Measurements from ENCODE around the gene CEP76. TPM values are rescaled to one million over a fixed set of nuclear protein-coding genes. Genes with fewer than 3 reads are reported as not detected.

Gene CEP76
- total RNA-seq, 1 donor = 10.1 TPM

GRCh38 chr18:12703096-12703567, 609 bp upstream of the CEP76 start:
- peaks cover 13% of the 10 kb centered on the region for H4K20me1 ChIP-seq (ENCODE audit: insufficient read depth, low read length)
- H2AFZ ChIP-seq (ENCODE audit: low read length) = peak overlapping the region; percentile 96
- peak overlapping the region; percentile 91 for H3K4me2 ChIP-seq (ENCODE audit: insufficient read depth, low read length)
- peak overlapping the region; percentile 97 for H3K4me3 ChIP-seq (ENCODE audit: insufficient read depth, low read length)
- TF ChIP-seq, protein P1, sequence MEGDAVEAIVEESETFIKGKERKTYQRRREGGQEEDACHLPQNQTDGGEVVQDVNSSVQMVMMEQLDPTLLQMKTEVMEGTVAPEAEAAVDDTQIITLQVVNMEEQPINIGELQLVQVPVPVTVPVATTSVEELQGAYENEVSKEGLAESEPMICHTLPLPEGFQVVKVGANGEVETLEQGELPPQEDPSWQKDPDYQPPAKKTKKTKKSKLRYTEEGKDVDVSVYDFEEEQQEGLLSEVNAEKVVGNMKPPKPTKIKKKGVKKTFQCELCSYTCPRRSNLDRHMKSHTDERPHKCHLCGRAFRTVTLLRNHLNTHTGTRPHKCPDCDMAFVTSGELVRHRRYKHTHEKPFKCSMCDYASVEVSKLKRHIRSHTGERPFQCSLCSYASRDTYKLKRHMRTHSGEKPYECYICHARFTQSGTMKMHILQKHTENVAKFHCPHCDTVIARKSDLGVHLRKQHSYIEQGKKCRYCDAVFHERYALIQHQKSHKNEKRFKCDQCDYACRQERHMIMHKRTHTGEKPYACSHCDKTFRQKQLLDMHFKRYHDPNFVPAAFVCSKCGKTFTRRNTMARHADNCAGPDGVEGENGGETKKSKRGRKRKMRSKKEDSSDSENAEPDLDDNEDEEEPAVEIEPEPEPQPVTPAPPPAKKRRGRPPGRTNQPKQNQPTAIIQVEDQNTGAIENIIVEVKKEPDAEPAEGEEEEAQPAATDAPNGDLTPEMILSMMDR (IDR thresholded peaks at IDR 0.05; ENCODE audit: extremely low read depth, low read depth, low read length) = no peak
- H3K79me2 ChIP-seq (ENCODE audit: insufficient read depth, low read length) = peaks cover 64% of the 10 kb centered on the region
- H3K27me3 ChIP-seq (ENCODE audit: insufficient read depth, low read length) = no peaks in the 10 kb centered on the region
- H3K27ac ChIP-seq (ENCODE audit: low read depth, low read length) = peak overlapping the region; percentile 97
- H3K36me3 ChIP-seq (ENCODE audit: insufficient read depth, low read length) = peaks cover 27% of the 10 kb centered on the region
- H3K9me3 ChIP-seq (ENCODE audit: low read depth, low read length) = no peaks in the 10 kb centered on the region
- DNase-seq (ENCODE audit: insufficient read length, low spot score, missing footprints) = peak; percentile 87
- H3K4me1 ChIP-seq (ENCODE audit: insufficient read depth, low read length) = peaks cover 18% of the 10 kb centered on the region

DNA sequence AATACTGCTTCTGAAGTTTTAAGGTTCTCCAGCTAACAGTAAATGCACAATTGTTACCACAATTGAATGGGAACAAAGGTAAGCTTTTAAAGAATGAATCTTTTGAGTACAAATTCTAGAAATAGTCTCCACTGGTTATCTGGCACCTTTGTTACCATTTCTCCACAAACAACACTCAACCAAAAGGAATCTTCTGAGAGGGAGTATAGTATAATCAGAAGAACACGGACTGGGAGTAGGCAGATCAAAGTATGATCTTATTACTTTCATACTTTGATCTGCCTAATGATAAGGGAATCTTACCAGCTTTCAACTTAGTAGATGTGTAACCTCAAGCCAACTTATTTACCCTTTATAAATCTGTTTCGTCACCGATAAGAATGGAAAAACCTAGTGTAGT, 1.4 kb downstream of the CEP76 start:
- TF ChIP-seq, protein P1 (IDR thresholded peaks at IDR 0.05; ENCODE audit: extremely low read depth, low read depth, low read length) = no peak
- peak overlapping the region; percentile 91 for H3K4me2 ChIP-seq (ENCODE audit: insufficient read depth, low read length)
- peak overlapping the region; percentile 97 for H3K4me3 ChIP-seq (ENCODE audit: insufficient read depth, low read length)
- peaks cover 18% of the 10 kb centered on the region for H3K4me1 ChIP-seq (ENCODE audit: insufficient read depth, low read length)
- peaks cover 20% of the 10 kb centered on the region for H3K36me3 ChIP-seq (ENCODE audit: insufficient read depth, low read length)
- no peaks in the 10 kb centered on the region for H3K27me3 ChIP-seq (ENCODE audit: insufficient read depth, low read length)
- peaks cover 53% of the 10 kb centered on the region for H3K79me2 ChIP-seq (ENCODE audit: insufficient read depth, low read length)
- H4K20me1 ChIP-seq (ENCODE audit: insufficient read depth, low read length) = peaks cover 13% of the 10 kb centered on the region
- H3K27ac ChIP-seq (ENCODE audit: low read depth, low read length) = no peak overlapping the region
- peak overlapping the region; percentile 17 for H2AFZ ChIP-seq (ENCODE audit: low read length)
- no peaks in the 10 kb centered on the region for H3K9me3 ChIP-seq (ENCODE audit: low read depth, low read length)
- DNase-seq (ENCODE audit: insufficient read length, low spot score, missing footprints) = no peak

DNA sequence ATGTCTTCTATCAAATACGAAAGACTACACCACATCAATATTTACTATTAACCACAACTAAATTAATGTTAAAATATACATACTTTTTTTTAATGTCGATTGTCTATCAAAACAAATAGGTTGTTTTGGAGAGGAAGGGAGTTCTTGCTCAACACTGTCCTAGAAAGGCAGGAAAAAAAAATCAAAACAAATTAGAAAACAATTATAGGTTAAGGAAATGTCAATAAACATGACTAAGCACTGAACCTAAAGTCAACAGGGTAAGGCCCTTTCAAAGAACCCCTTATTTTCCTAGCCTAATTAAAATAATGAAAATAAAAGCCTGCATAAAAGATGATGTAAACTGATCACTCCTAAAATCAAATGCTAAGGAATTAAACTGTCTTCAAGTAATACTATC, 2.8 kb downstream of the CEP76 start:
- no peak overlapping the region for H2AFZ ChIP-seq (ENCODE audit: low read length)
- peaks cover 39% of the 10 kb centered on the region for H3K79me2 ChIP-seq (ENCODE audit: insufficient read depth, low read length)
- H3K36me3 ChIP-seq (ENCODE audit: insufficient read depth, low read length) = peaks cover 24% of the 10 kb centered on the region
- DNase-seq (ENCODE audit: insufficient read length, low spot score, missing footprints) = no peak
- H3K4me3 ChIP-seq (ENCODE audit: insufficient read depth, low read length) = no peak overlapping the region
- H3K27me3 ChIP-seq (ENCODE audit: insufficient read depth, low read length) = no peaks in the 10 kb centered on the region
- H4K20me1 ChIP-seq (ENCODE audit: insufficient read depth, low read length) = peaks cover 7% of the 10 kb centered on the region
- H3K4me1 ChIP-seq (ENCODE audit: insufficient read depth, low read length) = peaks cover 18% of the 10 kb centered on the region
- TF ChIP-seq, protein P1 (IDR thresholded peaks at IDR 0.05; ENCODE audit: extremely low read depth, low read depth, low read length) = no peak
- H3K27ac ChIP-seq (ENCODE audit: low read depth, low read length) = no peak overlapping the region
- no peaks in the 10 kb centered on the region for H3K9me3 ChIP-seq (ENCODE audit: low read depth, low read length)
- no peak overlapping the region for H3K4me2 ChIP-seq (ENCODE audit: insufficient read depth, low read length)

DNA sequence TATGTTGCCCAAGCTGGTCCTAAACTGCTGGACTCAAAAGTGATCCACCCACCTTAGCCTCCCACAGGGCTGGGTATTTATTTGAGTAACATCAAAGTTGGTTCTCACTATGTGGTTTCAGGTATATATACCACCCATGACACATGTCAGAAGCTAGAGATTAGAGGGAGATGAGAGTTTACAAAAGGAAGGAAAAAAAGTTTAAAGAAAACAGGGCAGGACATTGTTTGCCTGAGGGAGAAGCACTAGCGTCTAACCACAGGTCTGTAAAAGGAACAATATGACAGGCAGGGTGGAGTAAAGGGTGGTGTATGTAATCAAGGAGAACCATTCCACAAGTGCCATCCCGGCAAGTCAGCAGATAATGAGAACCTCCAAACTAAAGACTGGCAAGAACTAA, 8.5 kb downstream of the CEP76 start:
- Histone ChIP-seq H3K27ac (ENCODE audit: low read depth, low read length) (no peak overlapping the region), H3K27me3 (ENCODE audit: insufficient read depth, low read length) (no peaks in the 10 kb centered on the region), H3K36me3 (ENCODE audit: insufficient read depth, low read length) (peaks cover 25% of the 10 kb centered on the region), H3K4me2 (ENCODE audit: insufficient read depth, low read length) (no peak overlapping the region), H3K9me3 (ENCODE audit: low read depth, low read length) (no peaks in the 10 kb centered on the region), H4K20me1 (ENCODE audit: insufficient read depth, low read length) (no peaks in the 10 kb centered on the region), H3K4me1 (ENCODE audit: insufficient read depth, low read length) (no peaks in the 10 kb centered on the region), H2AFZ (ENCODE audit: low read length) (no peak overlapping the region), H3K4me3 (ENCODE audit: insufficient read depth, low read length) (no peak overlapping the region), H3K79me2 (ENCODE audit: insufficient read depth, low read length) (no peaks in the 10 kb centered on the region)
- TF ChIP-seq, protein P1 (IDR thresholded peaks at IDR 0.05; ENCODE audit: extremely low read depth, low read depth, low read length) = no peak
- DNase-seq (ENCODE audit: insufficient read length, low spot score, missing footprints) = no peak
